ENCODE measurements around the gene SLC22A1.
"Not testable (repeated sequence)": the region's sequence is repeated elsewhere in the genome, so short reads cannot be mapped to it uniquely, and the experiment has no call there.

SLC22A1 gene

DNA sequence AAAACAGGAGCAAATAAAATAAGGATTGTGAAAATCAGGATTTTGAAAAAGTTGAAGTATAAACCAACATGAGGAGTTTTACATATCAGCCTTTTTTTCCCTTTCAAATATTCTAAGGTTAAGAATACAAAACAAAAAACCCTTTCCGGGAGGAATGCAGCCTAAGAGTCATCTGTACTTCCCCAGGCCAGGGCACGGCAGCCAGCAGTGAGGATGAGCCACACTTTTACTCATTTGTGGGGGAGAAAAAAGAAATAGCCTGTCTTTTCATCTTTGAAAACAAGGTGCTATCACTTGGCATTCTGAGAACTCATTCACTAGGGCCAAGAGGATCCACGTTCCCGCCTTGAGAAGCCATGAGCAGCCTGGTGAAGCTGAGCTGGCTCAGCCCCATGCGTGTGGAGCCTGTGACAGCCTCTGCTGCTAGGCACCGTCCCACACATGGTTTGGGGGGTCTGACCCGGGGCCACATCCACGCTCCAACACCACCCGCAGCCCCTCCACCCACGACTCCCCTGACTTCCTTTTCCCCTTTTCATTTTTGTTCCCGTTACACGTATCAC is 11.2 kb downstream of the SLC22A1 start:
- 34% methylated on average over 12 of the region's 12 CpGs for WGBS
- H3K9me3 ChIP-seq (ENCODE audit: insufficient read depth, low read depth, low read length): no peaks in the 10 kb centered on the region
- H3K4me1 ChIP-seq (ENCODE audit: insufficient read depth, low read length): peaks cover 18% of the 10 kb centered on the region
- 0 out of 2 replicates have a peak overlapping the region, but pooled peaks have one; percentile 28 for H3K27ac ChIP-seq (ENCODE audit: low read depth, low read length)
- H3K9ac ChIP-seq (ENCODE audit: low read depth, low read length): no peak overlapping the region
- no peaks in the 10 kb centered on the region for H3K36me3 ChIP-seq (ENCODE audit: insufficient read depth, low read length)
- H3K27me3 ChIP-seq (ENCODE audit: insufficient read depth, low read length): 0 out of 2 replicates have a peak, but pooled peaks cover 4% of the 10 kb centered on the region
- no peak overlapping the region for H3K4me3 ChIP-seq (ENCODE audit: low read length)

DNA sequence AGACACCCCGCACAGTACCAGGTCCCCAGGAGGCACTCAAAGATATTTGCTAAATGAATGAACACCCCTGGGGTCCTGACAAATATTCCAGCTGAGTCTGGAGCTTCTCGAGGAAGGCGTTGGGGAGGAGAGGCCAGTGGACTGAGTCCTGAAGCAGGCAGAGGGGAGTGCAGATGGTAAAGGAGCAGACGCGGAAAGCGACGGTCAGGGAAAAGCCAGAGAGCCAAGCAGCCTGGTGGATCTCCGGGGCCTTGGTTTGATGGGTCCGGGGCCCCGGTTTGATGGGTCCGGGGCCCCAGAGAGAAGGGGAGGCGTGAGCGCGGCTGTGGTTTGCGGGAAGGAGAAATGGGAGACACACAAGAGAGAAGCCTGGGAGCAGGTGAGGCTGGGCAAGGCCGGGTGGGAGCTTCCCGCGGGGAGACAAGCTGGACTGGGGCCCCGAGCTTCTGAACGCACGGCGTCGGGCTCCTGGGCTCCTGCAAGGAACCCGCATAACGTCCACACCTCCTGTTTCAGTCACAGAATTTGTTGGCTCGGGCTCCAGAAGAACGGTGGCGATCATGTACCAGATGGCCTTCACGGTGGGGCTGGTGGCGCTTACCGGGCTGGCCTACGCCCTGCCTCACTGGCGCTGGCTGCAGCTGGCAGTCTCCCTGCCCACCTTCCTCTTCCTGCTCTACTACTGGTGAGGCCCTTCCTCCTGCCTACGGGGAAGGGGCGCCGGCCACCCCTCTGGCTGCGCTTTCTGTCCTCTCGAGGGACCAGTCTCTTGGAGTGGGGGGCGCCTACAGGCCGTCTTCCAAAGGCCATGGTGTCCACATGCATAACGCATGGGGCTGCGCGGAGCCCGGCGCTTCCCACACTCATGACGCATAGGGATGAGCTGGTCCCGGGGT is 12.1 kb downstream of the SLC22A1 start:
- Histone ChIP-seq H3K9me3 (ENCODE audit: insufficient read depth, low read depth, low read length) (no peaks in the 10 kb centered on the region), H3K36me3 (ENCODE audit: insufficient read depth, low read length) (no peaks in the 10 kb centered on the region), H3K9ac (ENCODE audit: low read depth, low read length) (no peak overlapping the region), H3K4me3 (ENCODE audit: low read length) (no peak overlapping the region), H3K4me1 (ENCODE audit: insufficient read depth, low read length) (peaks cover 18% of the 10 kb centered on the region), H3K27ac (ENCODE audit: low read depth, low read length) (no peak overlapping the region), H3K27me3 (ENCODE audit: insufficient read depth, low read length) (0 out of 2 replicates have a peak, but pooled peaks cover 4% of the 10 kb centered on the region)
- 85% methylated on average over 47 of the region's 47 CpGs for WGBS

GRCh38 chr6:160134337-160134751 is 12.7 kb downstream of the SLC22A1 start:
- WGBS: 96% methylated on average over 20 of the region's 20 CpGs
- not testable (repeated sequence) for H3K4me3 ChIP-seq (ENCODE audit: low read length); H3K27ac ChIP-seq (ENCODE audit: low read depth, low read length); H3K36me3 ChIP-seq (ENCODE audit: insufficient read depth, low read length); H3K9me3 ChIP-seq (ENCODE audit: insufficient read depth, low read depth, low read length); H3K27me3 ChIP-seq (ENCODE audit: insufficient read depth, low read length); H3K9ac ChIP-seq (ENCODE audit: low read depth, low read length)
- peaks cover 18% of the 10 kb centered on the region for H3K4me1 ChIP-seq (ENCODE audit: insufficient read depth, low read length)

GRCh38 chr6:160134779-160135547 is 13.3 kb downstream of the SLC22A1 start:
- H3K4me1 ChIP-seq (ENCODE audit: insufficient read depth, low read length): peaks cover 18% of the 10 kb centered on the region
- H3K27me3 ChIP-seq (ENCODE audit: insufficient read depth, low read length): 0 out of 2 replicates have a peak, but pooled peaks cover 4% of the 10 kb centered on the region
- no peak overlapping the region for H3K27ac ChIP-seq (ENCODE audit: low read depth, low read length)
- 92% methylated on average over 6 of the region's 6 CpGs for WGBS
- no peak overlapping the region for H3K4me3 ChIP-seq (ENCODE audit: low read length)
- no peaks in the 10 kb centered on the region for H3K36me3 ChIP-seq (ENCODE audit: insufficient read depth, low read length)
- no peaks in the 10 kb centered on the region for H3K9me3 ChIP-seq (ENCODE audit: insufficient read depth, low read depth, low read length)
- no peak overlapping the region for H3K9ac ChIP-seq (ENCODE audit: low read depth, low read length)

- no peak overlapping the region for H3K4me3 ChIP-seq (ENCODE audit: low read length)
- H3K9ac ChIP-seq (ENCODE audit: low read depth, low read length): no peak overlapping the region
- 88% methylated on average over 21 of the region's 21 CpGs for WGBS
- no peaks in the 10 kb centered on the region for H3K36me3 ChIP-seq (ENCODE audit: insufficient read depth, low read length)
- no peak overlapping the region for H3K27ac ChIP-seq (ENCODE audit: low read depth, low read length)
- H3K9me3 ChIP-seq (ENCODE audit: insufficient read depth, low read depth, low read length): no peaks in the 10 kb centered on the region
- no peaks in the 10 kb centered on the region for H3K27me3 ChIP-seq (ENCODE audit: insufficient read depth, low read length)
- H3K4me1 ChIP-seq (ENCODE audit: insufficient read depth, low read length): peaks cover 18% of the 10 kb centered on the region
Measured at GRCh38 chr6:160135907-160136655, 14.5 kb downstream of the SLC22A1 start.

DNA sequence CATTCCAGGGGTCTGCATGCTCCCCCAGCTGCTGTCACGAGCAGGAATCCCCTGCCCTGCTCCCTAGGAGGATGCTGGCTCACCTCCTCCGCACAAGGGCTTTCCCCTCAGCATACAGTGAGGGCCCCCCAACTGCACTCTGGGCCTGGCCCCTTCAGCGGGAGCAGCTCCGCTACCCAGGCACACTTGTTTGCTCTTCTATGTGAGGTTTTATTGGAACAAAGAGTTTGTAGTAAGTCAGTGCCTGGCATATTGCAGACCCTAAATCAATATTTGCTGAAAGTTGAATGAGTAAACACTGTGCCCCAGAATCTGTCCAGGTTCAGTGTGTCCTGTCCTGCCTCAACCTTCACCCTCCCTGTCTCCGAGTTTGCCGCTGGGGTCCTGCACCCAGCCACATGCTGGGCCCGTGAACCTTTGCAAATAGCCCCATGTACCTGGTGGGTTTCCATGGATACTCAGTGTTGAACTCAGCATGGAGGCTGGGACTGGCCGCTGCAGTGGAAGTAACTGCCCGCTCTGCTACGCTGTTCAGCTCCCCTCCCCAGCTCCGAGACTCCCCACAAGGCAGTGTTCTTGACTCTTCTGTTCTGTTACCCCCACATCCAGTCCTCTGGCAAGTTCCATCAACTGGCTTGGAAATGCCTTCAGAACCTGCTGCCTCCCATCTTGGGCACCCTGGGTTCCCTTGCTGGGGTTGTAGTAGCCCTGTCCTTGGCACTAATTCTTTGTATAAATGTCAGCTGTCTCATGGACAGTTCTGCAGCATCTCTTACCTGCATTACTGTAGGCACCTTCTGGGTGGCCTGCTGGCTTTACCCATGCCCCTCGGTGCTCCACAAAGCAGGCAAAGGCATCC is 15.7 kb downstream of the SLC22A1 start:
- no peak overlapping the region for H3K27ac ChIP-seq (ENCODE audit: low read depth, low read length)
- no peak overlapping the region for H3K9ac ChIP-seq (ENCODE audit: low read depth, low read length)
- 72% methylated on average over 12 of the region's 12 CpGs for WGBS
- H3K4me3 ChIP-seq (ENCODE audit: low read length): no peak overlapping the region
- peaks cover 10% of the 10 kb centered on the region for H3K4me1 ChIP-seq (ENCODE audit: insufficient read depth, low read length)
- no peaks in the 10 kb centered on the region for H3K36me3 ChIP-seq (ENCODE audit: insufficient read depth, low read length)
- H3K27me3 ChIP-seq (ENCODE audit: insufficient read depth, low read length): no peaks in the 10 kb centered on the region
- no peaks in the 10 kb centered on the region for H3K9me3 ChIP-seq (ENCODE audit: insufficient read depth, low read depth, low read length)

DNA sequence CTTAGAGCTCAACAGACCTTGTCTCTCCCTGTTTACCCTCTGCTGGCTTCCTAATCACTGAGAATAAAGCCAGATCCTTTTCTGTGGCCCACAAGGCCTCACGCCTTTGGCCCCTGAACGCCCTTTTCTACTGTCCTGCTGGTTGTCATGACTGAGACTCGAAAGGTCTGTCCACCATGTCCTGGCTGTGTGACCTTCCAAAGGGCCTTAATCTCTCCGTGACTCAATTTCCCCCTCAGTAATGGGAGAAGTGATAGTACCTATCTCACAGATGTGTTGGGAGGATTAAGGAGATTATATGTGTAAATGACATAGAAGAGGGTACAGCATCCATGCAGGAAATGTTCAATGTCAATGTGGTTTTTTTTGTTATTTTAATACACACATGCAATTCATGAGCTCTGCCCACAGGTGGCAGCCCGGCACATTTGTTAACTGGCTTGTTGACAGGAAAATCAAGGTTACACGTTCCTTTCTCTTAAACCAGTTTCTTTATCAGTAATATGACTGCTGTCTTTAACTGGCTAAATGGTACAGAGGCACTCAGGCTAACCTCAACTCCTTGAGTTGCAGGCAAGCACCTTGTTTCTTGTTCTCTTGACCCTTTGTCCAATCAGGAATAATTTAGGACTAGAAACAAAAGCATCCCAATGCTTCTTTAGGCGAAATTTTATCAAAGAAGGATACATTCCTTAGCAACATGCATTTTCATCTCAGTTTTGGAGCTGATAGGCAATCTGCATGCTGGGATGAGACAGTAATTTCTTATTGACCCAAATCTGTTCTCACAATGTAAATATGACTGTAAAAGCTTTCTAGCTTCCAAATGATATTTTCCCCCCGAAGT is 16.6 kb downstream of the SLC22A1 start:
- no peak overlapping the region for H3K9ac ChIP-seq (ENCODE audit: low read depth, low read length)
- no peaks in the 10 kb centered on the region for H3K9me3 ChIP-seq (ENCODE audit: insufficient read depth, low read depth, low read length)
- H3K27ac ChIP-seq (ENCODE audit: low read depth, low read length): no peak overlapping the region
- H3K27me3 ChIP-seq (ENCODE audit: insufficient read depth, low read length): no peaks in the 10 kb centered on the region
- no peak overlapping the region for H3K4me3 ChIP-seq (ENCODE audit: low read length)
- WGBS: 67% methylated on average over 8 of the region's 8 CpGs
- H3K36me3 ChIP-seq (ENCODE audit: insufficient read depth, low read length): no peaks in the 10 kb centered on the region
- peaks cover 2% of the 10 kb centered on the region; the same call in 1 of the 2 replicates for H3K4me1 ChIP-seq (ENCODE audit: insufficient read depth, low read length)

DNA sequence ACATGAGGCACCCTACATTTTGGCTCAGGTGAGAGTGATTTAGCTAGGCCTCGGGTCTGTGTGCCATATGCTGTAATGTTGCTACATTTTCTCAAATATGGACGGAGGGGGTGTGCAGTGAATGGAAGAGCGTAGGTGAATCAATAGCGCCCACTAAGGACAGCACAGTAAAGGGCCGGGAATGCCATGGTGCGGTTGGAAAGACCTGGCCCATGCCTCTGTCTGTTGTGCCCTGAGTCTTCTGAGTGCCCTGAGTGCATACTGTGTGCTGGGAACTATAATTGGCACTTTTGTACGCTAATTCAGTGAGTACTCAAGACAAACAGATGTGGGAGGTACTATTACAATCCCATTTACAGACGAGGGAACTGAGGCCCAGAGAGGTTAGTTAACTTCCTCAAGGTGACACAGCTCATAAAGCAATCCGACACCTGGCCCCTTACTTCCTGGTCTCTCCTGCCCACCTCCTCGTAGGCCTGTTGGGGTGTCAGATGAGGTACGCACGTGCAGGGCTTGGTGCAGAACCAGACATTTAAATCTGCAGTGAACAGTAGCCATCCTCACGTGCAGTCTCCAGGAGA is 17.3 kb downstream of the SLC22A1 start:
- Histone ChIP-seq H3K27ac (ENCODE audit: low read depth, low read length) (no peak overlapping the region), H3K36me3 (ENCODE audit: insufficient read depth, low read length) (no peaks in the 10 kb centered on the region), H3K9ac (ENCODE audit: low read depth, low read length) (no peak overlapping the region), H3K4me3 (ENCODE audit: low read length) (no peak overlapping the region), H3K4me1 (ENCODE audit: insufficient read depth, low read length) (no peaks in the 10 kb centered on the region), H3K9me3 (ENCODE audit: insufficient read depth, low read depth, low read length) (no peaks in the 10 kb centered on the region), H3K27me3 (ENCODE audit: insufficient read depth, low read length) (no peaks in the 10 kb centered on the region)
- WGBS: 89% methylated on average over 13 of the region's 13 CpGs

DNA sequence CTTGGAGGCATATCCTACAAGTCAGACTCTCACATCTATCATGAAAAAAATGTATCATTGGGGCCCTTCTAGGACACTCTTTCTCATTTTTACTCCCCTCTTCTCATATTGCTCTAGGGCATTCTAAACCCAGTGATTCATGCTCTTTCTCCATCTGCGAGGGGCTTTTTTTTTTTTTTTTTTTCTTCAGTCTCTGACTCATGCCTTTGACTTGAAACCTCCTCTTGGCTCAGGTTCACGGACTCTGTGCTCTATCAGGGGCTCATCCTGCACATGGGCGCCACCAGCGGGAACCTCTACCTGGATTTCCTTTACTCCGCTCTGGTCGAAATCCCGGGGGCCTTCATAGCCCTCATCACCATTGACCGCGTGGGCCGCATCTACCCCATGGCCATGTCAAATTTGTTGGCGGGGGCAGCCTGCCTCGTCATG is 17.8 kb downstream of the SLC22A1 start:
- Histone ChIP-seq H3K4me3 (ENCODE audit: low read length) (no peak overlapping the region), H3K36me3 (ENCODE audit: insufficient read depth, low read length) (no peaks in the 10 kb centered on the region), H3K4me1 (ENCODE audit: insufficient read depth, low read length) (no peaks in the 10 kb centered on the region), H3K27me3 (ENCODE audit: insufficient read depth, low read length) (no peaks in the 10 kb centered on the region), H3K27ac (ENCODE audit: low read depth, low read length) (no peak overlapping the region), H3K9me3 (ENCODE audit: insufficient read depth, low read depth, low read length) (no peaks in the 10 kb centered on the region), H3K9ac (ENCODE audit: low read depth, low read length) (no peak overlapping the region)
- 86% methylated on average over 12 of the region's 12 CpGs for WGBS

All from HUES64 (cell line).